NCI-H82 treated with DMSO at 0.1 percent for 48 hours (cell line): Measurements from ENCODE around the gene DUX4.
"Not testable (repeated sequence)": the region's sequence is repeated elsewhere in the genome, so short reads cannot be mapped to it uniquely, and the experiment has no call there.

Experiments
- DNase-seq: peaks from one replicate; lab custom pipeline; 2025; ENCODE audit not compliant: unreplicated experiment; lab: John Stamatoyannopoulos, UW

Gene DUX4

GRCh38 chr4:190173428-190173827 is at the start of gene DUX4:
DUX4 (plus strand) TSS chr4:190173774; CDS start chr4:190173774, 0 bp downstream.
- DNase-seq = not testable (repeated sequence)

- not testable (repeated sequence) for DNase-seq
Observed at GRCh38 chr4:190175436-190175835, 1.9 kb downstream of the DUX4 start.

DNA sequence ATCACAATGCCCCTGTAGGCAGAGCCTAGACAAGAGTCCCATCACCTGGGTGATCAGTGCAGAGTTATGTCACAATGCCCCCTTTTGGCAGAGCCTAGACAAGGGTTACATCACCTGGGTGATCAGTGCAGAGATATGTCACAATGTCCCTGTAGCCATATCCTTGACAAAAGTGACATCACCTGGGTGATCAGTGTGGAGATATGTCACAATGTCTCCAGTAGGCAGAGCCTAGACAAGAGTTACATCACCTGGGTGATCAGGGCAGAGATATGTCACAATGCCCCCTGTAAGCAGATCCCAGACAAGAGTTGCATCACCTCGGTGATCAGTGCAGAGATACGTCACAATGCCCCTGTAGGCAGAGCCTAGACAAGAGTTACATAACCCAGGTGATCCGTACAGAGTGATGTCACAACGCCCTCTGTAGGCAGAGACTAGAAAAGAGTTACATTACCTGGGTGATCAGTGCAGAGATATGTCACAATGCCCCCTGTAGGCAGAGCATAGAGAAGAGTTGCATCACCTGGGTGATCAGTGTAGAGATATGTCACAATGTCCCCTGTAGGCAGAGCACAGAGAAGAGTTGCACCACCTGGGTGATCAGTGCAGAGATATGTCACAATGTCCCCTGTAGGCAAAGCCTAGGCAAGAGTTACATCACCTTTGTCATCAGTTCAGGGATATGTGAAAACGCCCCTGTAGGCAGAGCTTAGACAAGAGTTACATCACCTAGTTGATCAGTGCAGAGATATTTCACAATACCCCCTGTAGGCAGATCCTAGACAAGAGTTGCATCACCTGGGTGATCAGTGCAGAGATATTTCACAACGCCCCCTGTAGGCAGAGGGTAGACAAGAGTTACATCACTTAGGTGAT is 4.4 kb downstream of the DUX4 start:
- DNase-seq = not testable (repeated sequence)

- DNase-seq = not testable (repeated sequence)
Observed at GRCh38 chr4:190178606-190178990, 5.0 kb downstream of the DUX4 start.

DNA sequence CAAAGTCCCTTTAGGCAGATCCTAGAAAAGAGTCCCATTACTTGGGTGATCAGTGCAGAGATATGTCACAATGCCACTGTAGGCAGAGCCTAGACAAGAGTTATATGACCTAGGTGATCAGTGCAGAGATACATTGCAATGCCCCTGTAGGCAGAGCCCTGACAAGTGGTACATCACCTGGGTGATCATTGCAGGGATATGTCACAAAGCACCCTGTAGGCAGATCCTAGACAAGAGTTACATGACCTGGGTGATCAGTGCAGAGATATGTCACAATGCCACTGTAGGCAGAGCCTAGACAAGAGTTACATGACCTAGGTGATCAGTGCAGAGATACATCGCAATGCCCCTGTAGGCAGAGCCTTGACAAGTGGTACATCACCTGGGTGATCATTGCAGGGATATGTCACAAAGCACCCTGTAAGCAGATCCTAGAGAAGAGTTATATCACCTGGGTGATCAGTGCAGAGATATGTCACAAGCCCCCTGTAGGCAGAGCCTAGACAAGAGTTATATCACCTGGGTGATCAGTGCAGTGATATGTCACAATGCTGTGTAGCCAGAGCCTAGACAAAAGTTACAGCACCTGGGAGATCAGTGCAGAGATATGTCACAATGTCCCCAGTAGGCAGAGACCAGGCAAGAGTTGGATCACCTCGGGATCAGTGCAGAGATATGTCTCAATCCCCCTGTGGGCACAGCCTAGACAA is 5.6 kb downstream of the DUX4 start:
- DNase-seq = not testable (repeated sequence)

GRCh38 chr4:190179740-190180094 is 6.1 kb downstream of the DUX4 start:
- not testable (repeated sequence) for DNase-seq

DNA sequence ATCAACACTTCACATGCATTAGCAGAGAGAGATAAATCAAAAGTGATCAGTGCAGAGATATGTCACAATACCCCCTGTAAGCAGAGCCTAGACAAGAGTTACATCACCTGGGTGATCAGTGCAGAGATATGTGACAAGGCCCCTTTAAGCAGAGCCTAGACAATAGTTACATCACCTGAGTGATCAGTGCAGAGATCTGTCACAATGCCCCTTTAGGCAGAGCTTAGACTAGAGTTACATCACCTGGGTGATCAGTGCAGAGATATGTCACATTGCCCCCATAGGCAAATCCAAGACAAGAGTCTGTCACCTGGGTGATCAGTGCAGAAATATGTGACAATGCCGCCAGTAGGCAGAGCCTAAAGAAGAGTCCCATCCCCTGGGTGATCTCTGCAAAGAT is 7.4 kb downstream of the DUX4 start:
- not testable (repeated sequence) for DNase-seq

- DNase-seq = not testable (repeated sequence)
Observed at GRCh38 chr4:190181481-190182100, 8.0 kb downstream of the DUX4 start.

- not testable (repeated sequence) for DNase-seq
Observed at GRCh38 chr4:190203510-190203909, 29.9 kb downstream of the DUX4 start.
